NB4 (cell line): ENCODE data around the gene UBAC2.

Experiments
- DNase-seq: peaks from one replicate; pipeline ENCODE4 v3.0.0; 2010; ENCODE audit warnings: low read depth
- H3K4me3 ChIP-seq: one replicate; pipeline ENCODE4 v1.5.1; 2011; ENCODE audit warnings: mild to moderate bottlenecking, low read depth, low read length, moderate library complexity
- CTCF ChIP-seq: IDR thresholded peaks from one replicate; pipeline ENCODE4 v1.5.1; 2012; ENCODE audit warnings: low read depth, low read length
- MYC ChIP-seq: IDR thresholded peaks from 2 replicates; pipeline ENCODE4 v1.6.1; 2011; ENCODE audit warnings: low read depth, low read length
- POLR2A ChIP-seq: IDR thresholded peaks from 2 replicates; pipeline ENCODE4 v1.6.1; 2011; ENCODE audit warnings: mild to moderate bottlenecking; ENCODE audit not compliant: insufficient read length; ENCODE audit errors: extremely low read depth
- TF ChIP-seq, protein P1 (sequence below): IDR thresholded peaks from 2 replicates; pipeline ENCODE4 v1.6.1; 2011; ENCODE audit warnings: low read depth, low read length

The UBAC2 gene

GRCh38 chr13:99342723-99343315 is 142.2 kb downstream of the UBAC2 start:
- no peak for DNase-seq
- H3K4me3 ChIP-seq = no peak overlapping the region
- TF ChIP-seq CTCF (no peak), POLR2A (no peak), MYC (no peak)
- TF ChIP-seq, protein P1, sequence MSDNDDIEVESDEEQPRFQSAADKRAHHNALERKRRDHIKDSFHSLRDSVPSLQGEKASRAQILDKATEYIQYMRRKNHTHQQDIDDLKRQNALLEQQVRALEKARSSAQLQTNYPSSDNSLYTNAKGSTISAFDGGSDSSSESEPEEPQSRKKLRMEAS = no peak

- TF ChIP-seq, protein P1 = no peak
- TF ChIP-seq POLR2A (no peak), MYC (no peak), CTCF (no peak)
- no peak overlapping the region for H3K4me3 ChIP-seq
Measured at GRCh38 chr13:99344610-99345208, 144.1 kb downstream of the UBAC2 start.

DNA sequence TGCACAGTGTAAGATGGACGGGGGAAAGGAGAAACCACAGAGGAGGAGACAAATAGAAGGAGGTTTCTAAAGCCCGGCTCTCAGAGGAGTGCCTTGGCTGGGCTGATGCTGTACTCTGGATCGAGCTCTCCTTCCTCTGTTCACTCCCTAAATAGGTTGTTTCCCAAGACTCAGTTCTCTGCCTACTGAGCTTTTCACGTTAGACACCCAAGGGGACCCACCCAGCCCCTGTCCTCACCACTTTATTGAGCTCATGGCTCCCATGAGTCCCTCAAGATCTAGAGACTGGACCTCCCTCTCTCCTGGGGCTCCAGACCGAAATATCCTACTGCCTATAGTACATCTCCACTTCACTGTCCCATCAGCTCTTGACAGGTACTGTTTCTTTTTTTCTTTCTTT is 144.7 kb downstream of the UBAC2 start:
- no peak for DNase-seq
- no peak overlapping the region for H3K4me3 ChIP-seq
- no peak for TF ChIP-seq MYC
- TF ChIP-seq CTCF = no peak
- no peak for TF ChIP-seq POLR2A
- TF ChIP-seq, protein P1 = no peak

More at GRCh38 chr13:99344610-99345208, 144.1 kb downstream of the UBAC2 start:
- DNase-seq = no peak

DNA sequence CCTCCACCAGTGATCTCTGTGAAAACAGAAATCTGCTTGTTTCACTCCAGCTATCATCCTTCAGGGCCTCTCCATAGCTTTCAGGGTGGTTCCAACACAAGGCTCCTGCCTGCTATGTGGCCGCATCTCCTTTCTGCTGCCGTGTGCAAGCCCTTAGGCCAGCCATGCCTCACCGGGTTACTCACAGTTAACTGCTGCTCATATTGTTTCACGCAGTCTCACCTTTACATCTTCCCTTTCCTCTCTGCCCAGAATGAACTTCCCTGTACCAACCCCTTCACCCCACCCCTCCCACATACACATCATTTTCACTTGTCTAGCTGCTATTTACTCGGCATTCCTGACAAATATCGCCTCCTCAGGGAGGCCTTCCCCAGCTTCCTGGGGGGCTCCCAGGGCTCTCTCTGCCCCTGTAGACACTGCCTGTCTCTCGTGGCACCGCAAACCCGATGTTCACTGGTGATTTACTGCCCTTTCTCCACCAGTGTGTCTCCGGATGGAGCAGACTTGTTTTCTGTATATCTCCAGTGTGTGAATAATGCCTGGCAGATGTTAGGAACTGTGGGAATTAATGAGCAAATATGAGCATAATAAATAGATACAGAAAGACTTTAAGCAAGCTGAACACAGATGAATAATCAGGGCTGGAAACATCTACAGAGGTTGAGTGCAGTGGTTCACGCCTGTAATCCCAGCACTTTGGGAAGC is 145.8 kb downstream of the UBAC2 start:
- TF ChIP-seq MYC (no peak), POLR2A (no peak), CTCF (no peak)
- TF ChIP-seq, protein P1 = no peak
- H3K4me3 ChIP-seq = no peak overlapping the region
- DNase-seq = no peak

DNA sequence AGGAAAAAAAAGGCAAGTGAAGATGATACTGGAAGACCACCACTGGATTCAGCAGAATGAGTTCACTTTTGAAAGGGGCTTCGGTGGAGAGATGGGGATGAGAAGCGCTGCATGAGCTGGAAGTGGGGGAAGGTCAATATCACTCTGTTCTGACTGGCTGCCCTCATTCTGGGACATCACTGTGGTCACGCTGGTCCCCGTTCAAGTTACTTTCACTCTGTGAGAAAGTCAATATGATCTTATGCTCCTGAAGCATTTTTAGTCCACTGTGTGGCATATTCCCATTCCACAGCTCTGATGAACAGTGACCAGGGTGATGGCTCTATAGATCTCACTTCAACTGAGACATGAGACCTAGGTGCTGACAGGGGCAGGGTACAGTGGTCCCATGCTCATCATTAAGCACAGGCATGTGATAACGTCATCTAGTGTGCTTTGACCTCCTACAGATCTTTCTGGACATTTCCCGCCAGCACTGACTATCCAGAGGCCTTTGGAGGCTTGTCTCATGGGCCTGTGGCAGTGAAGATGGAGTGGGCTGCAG is 146.8 kb downstream of the UBAC2 start:
- no peak for DNase-seq
- no peak for TF ChIP-seq POLR2A
- TF ChIP-seq, protein P1 = no peak
- no peak for TF ChIP-seq CTCF
- no peak for TF ChIP-seq MYC

More for the DNA sequence above, 146.8 kb downstream of the UBAC2 start:
- no peak overlapping the region for H3K4me3 ChIP-seq
